Peyer's patch (tissue), 4 donors: ENCODE results near the gene PDE4D.

Experiments
- CTCF ChIP-seq, 6 experiments: fragments of 450-650 bp in 4 of 6; fragments of 200-600 bp in 2 of 6; sonication (generic) in 1 of 6; IDR thresholded peaks; one replicate each; pipeline ENCODE4 v1.5.1; 2017 to 2019; ENCODE audit warnings: antibody characterized with exemption in 6 of 6, mild to moderate bottlenecking in 3 of 6, moderate library complexity in 1 of 6
- POLR2A ChIP-seq, 2 donors: fragments of 450-650 bp; IDR thresholded peaks; one replicate each; pipeline ENCODE4 v1.5.1; 2017; ENCODE audit warnings: antibody characterized with exemption in 2 of 2, mild to moderate bottlenecking in 2 of 2, moderate library complexity in 2 of 2

GRCh38 chr5:58930520-58930919, 963.0 kb downstream of the PDE4D start:
- TF ChIP-seq CTCF (IDR thresholded peaks at IDR 0.05) (no peak), POLR2A (IDR thresholded peaks at IDR 0.05) (no peak)
